NOMO-1 (cell line): ENCODE data around the gene DHRSX.
"Not testable (repeated sequence)": the region's sequence is repeated elsewhere in the genome, so short reads cannot be mapped to it uniquely, and the experiment has no call there.

Experiments used
- DNase-seq, 2 experiments: peaks; one replicate each; lab custom pipeline; 2025; ENCODE audit not compliant: unreplicated experiment in 2 of 2; lab: John Stamatoyannopoulos, UW

The DHRSX gene, protein sequence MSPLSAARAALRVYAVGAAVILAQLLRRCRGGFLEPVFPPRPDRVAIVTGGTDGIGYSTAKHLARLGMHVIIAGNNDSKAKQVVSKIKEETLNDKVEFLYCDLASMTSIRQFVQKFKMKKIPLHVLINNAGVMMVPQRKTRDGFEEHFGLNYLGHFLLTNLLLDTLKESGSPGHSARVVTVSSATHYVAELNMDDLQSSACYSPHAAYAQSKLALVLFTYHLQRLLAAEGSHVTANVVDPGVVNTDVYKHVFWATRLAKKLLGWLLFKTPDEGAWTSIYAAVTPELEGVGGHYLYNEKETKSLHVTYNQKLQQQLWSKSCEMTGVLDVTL

DNA sequence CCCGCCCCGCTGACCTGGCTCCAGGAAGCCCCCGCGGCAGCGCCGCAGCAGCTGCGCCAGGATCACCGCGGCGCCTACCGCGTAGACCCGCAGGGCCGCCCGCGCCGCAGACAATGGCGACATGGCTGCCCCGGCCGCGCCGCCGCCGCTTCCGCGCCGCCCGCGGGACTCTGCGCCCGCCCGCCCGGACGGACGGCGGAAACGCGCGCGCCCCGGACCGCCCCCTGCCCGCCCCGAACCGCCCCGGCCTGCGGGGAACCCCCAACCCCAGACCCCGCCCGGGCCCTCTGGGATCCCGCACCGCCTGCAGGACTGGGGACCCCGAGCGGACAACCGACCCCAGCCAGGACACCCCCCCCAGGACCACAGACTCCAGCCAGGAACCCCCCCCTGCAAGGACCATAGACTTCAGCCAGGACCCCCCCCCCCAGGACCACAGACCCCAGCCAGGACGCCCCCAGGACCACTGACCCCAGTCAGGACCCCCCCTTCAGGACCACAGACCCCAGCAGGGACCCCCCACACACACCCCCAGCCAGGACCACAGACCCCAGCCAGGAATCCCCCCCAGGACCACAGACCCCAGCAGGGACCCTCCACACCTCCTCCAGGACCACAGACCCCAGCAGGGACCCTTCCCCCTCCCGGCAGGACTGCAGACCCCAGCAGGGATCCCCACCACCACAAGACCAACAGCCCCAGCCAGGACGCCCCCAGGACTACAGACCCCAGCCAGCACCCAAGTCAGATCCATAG is at the start of gene DHRSX, which contains the start of gene ZBED1:
Gene DHRSX (minus strand): TSS at position 174 of the 756 bp plus-strand sequence. CDS start 51 bp downstream, at position 123.
Gene ZBED1 (minus strand): TSS at position 174 of the 756 bp plus-strand sequence. CDS start 10,257 bp downstream, outside the sequence.
- DNase-seq: no peak

DNA sequence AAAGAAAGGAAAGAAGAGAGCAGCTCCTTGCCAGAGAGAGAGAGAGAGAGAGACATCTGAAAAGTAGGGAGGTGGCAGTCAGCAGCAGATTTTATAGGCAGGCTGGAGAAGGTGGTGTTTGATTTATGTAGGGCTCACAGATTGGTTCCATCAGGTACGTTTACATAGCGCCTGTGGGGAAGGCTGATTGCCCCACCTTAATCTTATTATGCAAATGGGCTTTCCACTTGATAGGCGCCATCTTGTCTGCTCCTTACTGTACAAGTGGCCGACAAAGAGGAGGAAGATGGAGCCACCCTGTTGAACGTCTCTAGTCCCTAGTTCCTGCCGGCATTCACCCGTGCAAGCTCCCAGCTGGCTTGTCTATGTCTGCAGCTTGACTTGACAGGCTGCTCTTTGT is 49.1 kb upstream of the DHRSX start:
- DNase-seq: no peak

DNA sequence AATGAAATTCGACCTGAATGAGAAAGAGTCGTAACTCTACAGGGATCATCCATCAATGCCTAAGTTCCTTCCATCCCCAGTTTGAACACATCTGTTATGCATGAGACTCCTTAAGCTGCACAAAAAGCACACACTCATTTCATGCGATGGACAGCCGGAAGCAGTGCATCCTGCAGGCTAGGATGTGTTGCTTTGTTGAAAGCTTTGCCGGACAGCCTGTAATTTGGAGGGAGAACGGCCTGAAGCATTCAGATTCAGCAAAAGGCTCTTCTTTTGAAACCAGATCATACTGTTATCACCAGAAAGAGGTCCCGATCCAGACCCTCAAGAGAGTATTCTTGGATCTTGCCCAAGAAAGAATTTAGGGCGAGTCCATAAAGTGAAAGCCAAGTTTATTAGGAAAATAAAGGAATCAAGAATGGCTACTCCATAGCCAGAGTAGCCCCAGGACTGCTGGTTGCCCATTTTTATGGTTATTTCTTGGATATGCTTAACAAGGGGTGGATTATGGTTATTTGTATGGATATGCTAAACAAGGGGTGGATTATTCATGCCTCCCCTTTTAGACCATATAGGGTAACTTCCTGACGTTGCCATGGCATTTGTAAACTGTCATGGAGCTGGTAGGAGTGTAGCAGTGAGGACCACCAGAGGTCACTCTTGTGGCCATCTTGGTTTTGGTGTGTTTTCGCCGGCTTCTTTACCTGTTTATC is 48.1 kb upstream of the DHRSX start:
- DNase-seq: no peak

DNA sequence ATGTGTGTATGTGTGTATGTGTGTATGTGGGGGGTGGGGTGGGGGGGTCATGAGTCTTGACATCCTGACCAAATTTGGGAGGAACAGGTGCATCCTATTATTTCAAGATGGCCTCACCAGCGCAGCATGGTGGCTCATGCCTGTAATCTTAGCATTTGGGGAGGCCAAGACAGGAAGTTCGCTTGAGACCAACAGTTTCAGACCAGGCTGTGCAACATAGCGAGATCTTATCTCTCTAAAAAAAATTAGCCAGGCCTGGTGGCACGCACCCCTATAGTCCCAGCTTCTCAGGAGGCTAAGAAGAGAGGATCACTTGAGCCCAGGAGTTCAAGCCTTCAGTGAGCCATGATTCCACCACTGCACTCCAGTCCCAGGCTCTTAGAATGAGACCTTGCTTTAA is 47.0 kb upstream of the DHRSX start:
- DNase-seq: no peak

DNA sequence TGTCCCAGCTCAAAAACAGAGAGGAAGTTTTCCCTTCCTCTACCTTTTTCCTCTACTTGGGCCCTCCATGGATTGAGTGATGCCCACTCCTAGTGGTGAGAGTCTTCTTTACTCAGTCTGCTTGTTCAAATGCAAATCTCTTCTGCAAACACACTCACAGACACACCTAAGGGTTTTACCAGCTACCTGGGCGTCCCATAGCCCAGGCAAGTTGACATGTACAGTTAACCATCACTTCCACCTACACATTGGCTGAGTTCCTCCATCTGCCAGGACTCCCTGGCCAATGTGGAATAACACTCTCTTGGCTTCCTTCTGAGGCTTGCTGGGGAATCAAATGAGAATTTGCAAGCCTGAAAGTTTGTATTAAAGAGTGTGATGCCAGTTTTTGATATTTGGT is 45.7 kb upstream of the DHRSX start:
- DNase-seq: no peak

DNA sequence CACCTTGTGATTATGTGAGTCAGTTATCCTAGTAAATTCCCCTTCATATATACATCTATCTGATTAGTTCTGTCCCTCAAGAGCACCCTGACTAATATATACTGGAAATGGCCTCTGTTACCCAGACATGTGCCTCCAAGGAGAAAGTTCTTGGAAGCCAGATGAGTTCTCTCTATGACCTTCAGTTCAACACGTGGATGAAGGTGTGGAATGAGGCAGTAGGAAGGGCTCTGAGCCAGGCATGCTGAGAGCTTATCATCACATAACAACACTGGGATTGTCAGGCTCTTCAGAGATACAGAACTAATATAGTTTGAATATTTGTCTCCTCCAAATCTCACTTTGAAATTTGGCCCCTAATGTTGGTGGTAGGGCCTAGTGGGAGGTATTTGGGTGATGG is 44.4 kb upstream of the DHRSX start:
- no peak for DNase-seq

DNA sequence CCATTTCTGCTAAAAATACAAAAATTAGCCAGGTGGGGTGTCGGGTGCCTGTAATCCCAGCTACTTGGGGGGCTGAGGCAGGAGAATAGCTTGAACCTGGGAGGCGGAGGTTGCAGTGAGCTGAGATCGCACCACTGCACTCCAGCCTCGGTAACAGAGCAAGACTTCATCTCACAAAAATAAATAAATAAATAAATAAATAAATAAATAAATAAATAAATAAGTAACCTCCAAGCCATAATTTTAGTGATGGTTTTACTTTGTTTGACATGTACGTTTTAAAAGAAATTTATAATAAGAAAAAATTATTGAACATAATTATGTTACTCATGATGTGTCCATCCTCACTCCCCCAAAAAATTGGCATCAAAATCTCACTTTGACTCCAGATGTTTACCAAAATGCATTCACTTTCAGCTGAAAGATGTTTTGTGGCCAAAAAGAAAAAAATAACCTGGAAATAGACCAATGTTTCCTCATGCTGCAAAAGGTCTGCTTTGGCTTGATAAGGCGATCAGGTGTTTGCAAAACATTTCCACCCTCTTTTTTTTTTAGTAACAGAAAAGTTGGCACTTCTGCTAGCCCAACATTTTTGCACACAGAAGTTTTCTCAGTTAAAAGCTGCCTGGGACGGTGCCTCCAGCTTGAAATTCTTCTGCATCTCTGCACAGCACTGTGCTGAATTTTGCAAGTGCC is 42.2 kb upstream of the DHRSX start:
- no peak for DNase-seq

DNA sequence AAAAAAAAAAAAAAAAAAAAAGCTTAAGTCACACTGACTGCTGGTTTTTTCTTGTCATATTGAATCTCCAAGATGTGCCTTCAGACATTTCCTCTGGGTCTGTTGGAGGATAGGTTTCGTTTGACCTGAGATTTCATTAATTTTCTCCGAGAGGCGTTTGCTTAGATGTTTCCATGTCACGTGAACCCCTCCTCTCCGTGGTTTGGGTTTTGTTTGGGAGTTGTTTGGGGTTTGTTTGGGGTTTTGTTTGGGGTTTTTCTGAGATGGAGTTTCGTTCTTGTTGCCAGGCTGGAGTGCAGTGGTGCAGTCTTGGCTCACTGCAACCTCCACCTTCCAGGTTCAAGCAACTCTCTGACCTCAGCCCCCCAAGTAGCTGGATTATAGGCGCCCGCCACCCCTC is 40.8 kb upstream of the DHRSX start:
- no peak for DNase-seq

DNA sequence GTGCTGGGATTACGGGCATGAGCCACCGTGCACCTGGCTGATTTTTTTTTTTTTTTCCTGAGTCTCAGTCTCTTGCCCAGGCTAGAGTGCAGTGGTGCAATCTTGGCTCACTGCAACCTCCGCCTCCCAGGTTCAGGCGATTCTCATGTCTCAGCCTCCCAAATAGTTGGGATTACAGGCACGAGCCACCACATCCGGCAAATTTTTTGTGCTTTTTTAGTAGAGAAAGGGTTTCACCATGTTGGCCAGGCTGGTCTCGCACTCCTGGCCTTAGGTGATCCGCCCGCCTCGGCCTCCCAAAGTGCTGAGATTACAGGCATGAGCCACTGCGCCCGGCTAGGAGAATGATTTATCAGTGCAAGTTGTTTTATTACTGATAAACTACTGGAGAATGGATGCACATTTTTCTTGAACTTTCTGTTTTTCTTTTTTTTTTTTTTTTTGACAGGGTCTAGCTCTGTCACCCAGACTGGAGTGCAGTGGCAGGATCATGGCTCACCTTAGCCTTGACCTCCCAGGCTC is 39.7 kb upstream of the DHRSX start:
- no peak for DNase-seq

DNA sequence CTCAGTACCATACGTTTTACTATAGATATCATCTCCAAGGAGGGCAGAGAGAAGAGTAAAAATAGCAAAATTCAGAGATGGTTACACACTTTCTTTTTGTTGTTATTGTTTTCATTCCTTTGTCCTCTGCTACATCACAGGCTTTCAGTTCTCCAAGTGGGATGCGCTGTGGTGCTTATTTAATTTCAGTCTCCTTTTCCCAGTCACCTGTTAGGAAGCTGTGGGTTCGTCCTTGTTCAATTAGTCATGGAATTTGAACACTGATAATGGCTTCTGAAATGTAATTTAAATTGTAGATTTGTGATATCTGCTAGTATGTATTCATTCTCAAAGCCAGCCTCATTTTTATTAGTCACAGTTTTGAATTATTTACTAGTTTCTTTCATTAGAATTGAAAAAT is 38.8 kb upstream of the DHRSX start:
- no peak for DNase-seq

DNA sequence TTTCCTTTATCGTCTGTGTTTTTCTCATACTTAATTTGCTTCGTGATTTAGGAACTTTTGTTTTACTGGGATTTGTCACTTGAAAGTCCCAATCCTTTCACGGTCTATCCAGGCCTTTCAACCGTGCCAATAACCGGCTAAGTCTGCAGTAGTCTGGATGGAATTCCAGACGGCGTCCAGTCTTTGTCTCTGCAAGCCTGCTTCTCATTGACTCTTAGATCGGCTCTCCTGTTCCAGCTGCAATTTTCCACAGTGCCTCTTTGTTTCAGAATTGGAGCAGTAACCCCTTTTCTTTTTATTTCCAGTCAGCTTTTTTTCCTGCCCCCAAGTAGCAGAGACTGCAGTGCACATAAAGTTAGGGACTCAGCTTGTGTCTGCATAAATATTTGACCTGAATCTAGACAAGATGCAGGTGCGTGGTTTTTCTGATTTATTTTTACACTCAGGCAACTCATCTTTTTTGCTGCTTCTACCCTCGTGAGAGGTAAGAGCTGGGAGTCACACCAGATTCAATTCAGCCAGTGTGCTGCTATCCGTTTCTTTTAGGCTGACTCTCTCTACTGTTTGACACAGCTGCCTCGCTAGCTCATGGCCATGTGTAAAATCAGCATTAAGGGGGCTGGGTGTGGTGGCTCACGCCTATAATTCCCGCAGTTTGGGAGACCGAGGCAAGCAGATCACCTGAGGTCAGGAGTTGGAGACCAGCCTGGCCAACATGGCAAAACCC is 37.4 kb upstream of the DHRSX start:
- no peak for DNase-seq

DNA sequence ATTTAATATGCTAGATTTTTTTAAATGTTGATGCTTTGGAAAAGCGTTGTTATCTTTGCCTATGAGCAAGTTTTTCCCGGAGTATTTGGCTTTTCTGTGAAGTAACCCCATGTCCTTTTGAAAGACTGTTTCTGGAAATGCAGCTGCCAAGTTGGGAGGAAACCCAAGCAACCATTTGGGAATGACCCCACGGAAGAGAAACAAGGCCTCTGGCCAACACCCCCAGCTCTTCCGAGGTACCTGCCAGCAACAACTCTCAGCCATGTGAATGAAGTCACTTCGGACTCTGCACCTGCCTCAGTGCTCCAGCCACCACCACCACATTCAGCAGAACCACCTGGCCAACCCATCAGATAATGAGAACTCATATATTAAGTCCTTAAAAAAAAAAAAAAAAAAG is 36.2 kb upstream of the DHRSX start:
- no peak for DNase-seq

DNA sequence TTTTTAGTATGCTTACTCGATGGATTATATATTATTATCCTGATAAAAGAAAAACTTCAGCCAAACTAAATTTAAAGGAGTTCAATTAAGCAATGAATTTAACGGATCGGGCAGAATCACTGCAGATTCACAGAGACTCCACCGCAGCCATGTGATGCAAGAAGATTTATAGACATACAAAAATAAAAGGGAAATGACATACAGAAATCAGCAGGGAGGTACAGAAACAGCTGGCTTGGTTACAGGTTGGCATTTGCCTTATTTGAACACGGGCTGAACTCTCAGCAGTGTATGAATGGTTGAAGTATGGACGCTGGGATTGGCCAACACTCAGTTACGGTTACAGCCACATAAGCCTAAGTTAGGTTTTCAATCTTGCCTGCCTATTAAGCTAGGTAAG is 35.4 kb upstream of the DHRSX start:
- peak; percentile 11 to 58 for DNase-seq

DNA sequence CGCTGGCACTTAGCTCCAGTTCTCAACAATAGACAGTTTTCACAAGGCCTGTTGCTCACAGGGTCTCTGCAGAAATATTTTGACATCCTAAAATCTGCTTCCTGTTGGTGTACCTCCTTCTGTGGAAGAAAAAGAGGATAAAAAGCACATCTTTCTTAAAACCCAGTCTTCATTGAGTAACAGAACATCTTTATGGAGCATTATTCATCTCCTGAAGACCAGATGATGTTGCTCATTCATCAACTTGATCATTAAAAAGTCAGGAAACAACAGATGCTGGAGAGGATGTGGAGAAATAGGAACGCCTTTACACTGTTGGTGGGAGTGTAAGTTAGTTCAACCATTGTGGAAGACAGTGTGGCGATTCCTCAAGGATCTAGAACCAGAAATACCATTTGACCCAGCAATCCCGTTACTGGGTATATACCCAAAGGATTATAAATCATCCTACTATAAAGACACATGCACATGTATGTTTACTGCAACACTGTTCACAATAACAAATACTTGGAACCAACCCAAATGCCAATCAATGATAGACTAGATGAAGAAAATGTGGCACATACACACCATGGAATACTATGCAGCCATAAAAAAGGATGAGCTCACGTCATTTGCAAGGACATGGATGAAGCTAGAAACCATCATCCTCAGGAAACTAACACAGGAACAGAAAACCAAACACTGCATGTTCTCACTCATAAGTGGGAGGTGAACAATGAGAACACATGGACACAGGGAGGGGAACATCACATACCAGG is 33.7 kb upstream of the DHRSX start:
- not testable (repeated sequence) for DNase-seq

DNA sequence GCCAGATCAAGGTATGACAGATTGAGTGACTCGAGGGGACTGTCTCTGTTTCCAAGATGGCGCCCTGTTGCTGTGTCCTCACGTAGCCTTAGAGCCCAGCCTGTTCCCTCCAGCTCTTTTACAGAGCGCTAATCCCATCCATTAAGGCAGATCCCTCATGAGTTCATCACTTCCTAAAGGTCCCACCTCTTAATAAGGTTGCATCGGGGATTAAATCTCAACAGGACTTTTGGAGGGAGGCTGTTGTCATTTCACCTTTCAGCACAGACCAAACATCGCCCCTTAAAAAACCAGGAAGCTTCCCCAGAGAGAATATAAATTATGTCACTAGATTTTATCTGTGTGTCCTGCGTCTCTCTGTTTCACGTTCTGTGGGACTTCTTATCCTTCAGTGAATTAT is 32.6 kb upstream of the DHRSX start:
- no peak for DNase-seq

DNA sequence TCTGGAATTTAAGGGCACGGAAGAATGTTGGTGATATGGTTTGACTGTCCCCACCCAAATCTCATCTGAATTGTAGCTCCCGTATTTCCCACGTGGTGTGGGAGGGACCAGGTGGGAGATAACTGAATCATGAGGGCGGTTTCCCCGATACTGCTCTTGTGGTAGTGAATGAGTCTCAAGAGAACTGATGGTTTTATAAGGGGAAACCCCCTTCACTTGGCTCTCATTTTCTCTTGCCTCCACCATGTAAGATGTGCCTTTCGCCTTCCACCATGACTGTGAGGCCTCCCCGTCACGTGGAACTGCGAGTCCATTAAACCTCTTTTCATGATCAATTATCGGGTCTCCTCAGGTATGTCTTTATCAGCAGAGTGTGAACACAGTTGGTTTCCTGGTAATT is 25.6 kb upstream of the DHRSX start:
- no peak for DNase-seq

DNA sequence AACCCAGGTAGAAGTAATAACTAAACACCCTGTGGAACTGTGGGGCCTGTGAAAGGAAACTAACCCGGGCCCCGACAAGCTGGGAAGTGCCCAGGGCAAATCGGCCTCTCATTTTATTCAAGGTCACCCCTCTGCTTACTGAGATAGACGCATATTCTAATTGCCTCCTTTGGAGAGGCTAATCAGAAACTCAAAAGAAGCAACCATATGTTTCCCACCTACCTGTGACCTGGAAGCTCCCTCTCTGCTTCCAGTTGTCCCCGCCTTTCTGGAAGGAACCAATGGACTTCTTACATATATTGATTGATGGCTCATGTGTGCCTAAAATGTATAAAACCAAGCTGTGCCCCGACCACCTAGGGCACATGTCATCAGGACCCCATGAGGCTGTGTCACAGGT is 23.1 kb upstream of the DHRSX start:
- DNase-seq: no peak

DNA sequence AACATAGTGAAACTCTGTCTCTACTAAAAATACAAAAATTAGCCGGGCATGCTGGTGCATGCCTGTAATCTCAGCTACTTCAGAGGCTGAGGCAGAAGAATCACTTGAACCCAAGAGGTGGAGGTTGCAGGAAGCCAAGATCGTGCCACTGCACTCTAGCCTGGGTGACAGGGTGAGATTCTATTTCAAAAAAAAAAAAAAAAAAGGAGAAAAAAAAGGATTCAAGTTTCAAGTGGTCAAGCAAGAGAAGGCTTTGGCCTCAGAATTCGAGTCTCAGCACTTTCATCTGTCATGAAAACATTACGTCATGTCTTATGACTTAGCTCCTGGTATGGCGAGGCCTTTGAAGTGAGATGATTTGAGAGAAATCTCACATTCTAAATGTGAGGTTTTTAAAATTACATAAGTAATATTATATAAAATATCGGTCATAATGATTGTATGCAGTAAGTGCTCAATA is 21.2 kb upstream of the DHRSX start:
- DNase-seq: no peak
